Neural progenitor cell (in vitro differentiated cells): Measurements from ENCODE around the gene SFXN5. TPM values are rescaled to one million over a fixed set of nuclear protein-coding genes. Genes with fewer than 3 reads are reported as not detected.

Source experiments
- DNase-seq: peaks from one replicate; pipeline ENCODE4 v3.0.0-alpha.2; 2016; ENCODE audit warnings: low spot score
- H2AFZ ChIP-seq: fragments of 200-600 bp; sonication (generic); replicated peaks from 2 replicates; pipeline ENCODE4 v1.6.1; 2016; ENCODE audit warnings: antibody characterized with exemption
- H3F3A ChIP-seq: fragments of 200-600 bp; sonication (generic); 2 replicates; pipeline ENCODE4 v1.6.1; 2016; ENCODE audit warnings: antibody characterized with exemption, low read depth
- H3K27ac ChIP-seq: fragments of 200-600 bp; sonication (generic); 2 replicates; pipeline ENCODE4 v1.5.1; 2016; ENCODE audit warnings: mild to moderate bottlenecking
- H3K27me3 ChIP-seq: fragments of 200-600 bp; sonication (generic); 2 replicates; pipeline ENCODE4 v1.6.1; 2016; ENCODE audit warnings: mild to moderate bottlenecking, moderate library complexity
- H3K36me3 ChIP-seq: fragments of 200-600 bp; sonication (generic); 2 replicates; pipeline ENCODE4 v1.5.1; 2016
- H3K4me1 ChIP-seq: fragments of 200-600 bp; sonication (generic); 2 replicates; pipeline ENCODE4 v1.6.1; 2016; ENCODE audit warnings: mixed run types
- H3K4me2 ChIP-seq: fragments of 200-600 bp; sonication (generic); 2 replicates; pipeline ENCODE4 v1.6.1; 2016
- H3K4me3 ChIP-seq: fragments of 200-600 bp; sonication (generic); 2 replicates; pipeline ENCODE4 v1.5.1; 2016
- H3K79me2 ChIP-seq: fragments of 200-600 bp; sonication (generic); 2 replicates; pipeline ENCODE4 v1.6.1; 2016; ENCODE audit warnings: low read depth
- H3K9ac ChIP-seq: fragments of 200-600 bp; sonication (generic); 2 replicates; pipeline ENCODE4 v1.6.1; 2016
- H3K9me3 ChIP-seq: fragments of 200-600 bp; sonication (generic); 2 replicates; pipeline ENCODE4 v1.5.1; 2016; ENCODE audit warnings: low read depth
- H4K20me1 ChIP-seq: fragments of 200-600 bp; sonication (generic); 2 replicates; pipeline ENCODE4 v1.6.1; 2016; ENCODE audit warnings: low read depth
- H3K27ac Mint-ChIP-seq: 3 replicates; pipeline ENCODE4 v1.8.0; 2021; ENCODE audit warnings: mixed read lengths
- H3K27me3 Mint-ChIP-seq: 2 replicates; pipeline ENCODE4 v1.8.0; 2022; ENCODE audit warnings: low read depth, mild to moderate bottlenecking, inconsistent platforms, moderate library complexity, mixed read lengths; ENCODE audit not compliant: insufficient read depth
- H3K36me3 Mint-ChIP-seq: 3 replicates; pipeline ENCODE4 v1.8.0; 2021; ENCODE audit warnings: mixed read lengths
- H3K4me1 Mint-ChIP-seq: 3 replicates; pipeline ENCODE4 v1.8.0; 2021; ENCODE audit warnings: mixed read lengths
- H3K4me3 Mint-ChIP-seq: 3 replicates; pipeline ENCODE4 v1.8.0; 2021; ENCODE audit warnings: mild to moderate bottlenecking, moderate library complexity, mixed read lengths
- H3K9me3 Mint-ChIP-seq: 3 replicates; pipeline ENCODE4 v1.8.0; 2020; ENCODE audit warnings: mixed read lengths
- EZH2 ChIP-seq: fragments of 200-600 bp; sonication (generic); IDR thresholded peaks from 2 replicates; pipeline ENCODE4 v1.6.1; 2017; ENCODE audit warnings: antibody characterized with exemption, mild to moderate bottlenecking, moderate library complexity
- EZH2phosphoT487 ChIP-seq: fragments of 200-600 bp; sonication (generic); IDR thresholded peaks from 2 replicates; pipeline ENCODE4 v1.6.1; 2017; ENCODE audit warnings: antibody characterized with exemption
- total RNA-seq: library from RNA; depleted of rRNA; stranded (reverse); fragments of >200 nt; gene quantifications from 2 replicates; pipeline ENCODE4 v1.2.3, GENCODE V29; 2015; ENCODE audit warnings: low replicate concordance
- TF ChIP-seq, protein P1 (sequence below): fragments of 200-600 bp; sonication (generic); IDR thresholded peaks from 2 replicates; pipeline ENCODE4 v1.5.1; 2017; ENCODE audit warnings: antibody characterized with exemption, mild to moderate bottlenecking

Gene SFXN5
- total RNA-seq, 1 donor from 2014 or later, result 3.4 TPM

DNA sequence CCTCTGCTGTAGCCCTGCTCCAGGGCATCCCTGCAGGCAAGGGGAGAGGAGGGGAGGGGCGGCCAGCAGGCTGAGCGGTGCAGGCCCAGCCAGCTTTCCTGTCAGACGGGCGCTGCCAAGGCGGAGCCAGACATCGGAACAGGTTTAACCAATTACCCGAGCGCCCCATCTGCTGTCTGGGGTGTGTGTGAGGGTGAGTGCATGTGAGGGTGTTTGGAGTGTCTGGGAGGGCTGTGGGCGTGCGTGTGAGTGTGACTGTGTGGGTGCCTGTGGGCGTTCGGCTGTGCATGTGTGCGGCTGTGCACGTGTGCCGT is 134.2 kb downstream of the SFXN5 start:
- Mint-ChIP-seq H3K4me1 (peaks cover 11% of the 10 kb centered on the region), H3K9me3 (no peaks in the 10 kb centered on the region), H3K27me3 (peaks cover 11% of the 10 kb centered on the region), H3K36me3 (no peaks in the 10 kb centered on the region), H3K27ac (no peak overlapping the region), H3K4me3 (no peak overlapping the region)
- Histone ChIP-seq H4K20me1 (no peaks in the 10 kb centered on the region), H3K9me3 (no peaks in the 10 kb centered on the region), H3K27ac (no peak overlapping the region), H3K4me2 (no peak overlapping the region), H2AFZ (no peak overlapping the region), H3K4me3 (no peak overlapping the region), H3K79me2 (no peaks in the 10 kb centered on the region), H3K36me3 (no peaks in the 10 kb centered on the region), H3K9ac (no peak overlapping the region), H3F3A (no peaks in the 10 kb centered on the region), H3K4me1 (peaks cover 13% of the 10 kb centered on the region), H3K27me3 (peaks cover 35% of the 10 kb centered on the region)
- no peak for DNase-seq
- no peak for TF ChIP-seq EZH2phosphoT487
- TF ChIP-seq, protein P1, sequence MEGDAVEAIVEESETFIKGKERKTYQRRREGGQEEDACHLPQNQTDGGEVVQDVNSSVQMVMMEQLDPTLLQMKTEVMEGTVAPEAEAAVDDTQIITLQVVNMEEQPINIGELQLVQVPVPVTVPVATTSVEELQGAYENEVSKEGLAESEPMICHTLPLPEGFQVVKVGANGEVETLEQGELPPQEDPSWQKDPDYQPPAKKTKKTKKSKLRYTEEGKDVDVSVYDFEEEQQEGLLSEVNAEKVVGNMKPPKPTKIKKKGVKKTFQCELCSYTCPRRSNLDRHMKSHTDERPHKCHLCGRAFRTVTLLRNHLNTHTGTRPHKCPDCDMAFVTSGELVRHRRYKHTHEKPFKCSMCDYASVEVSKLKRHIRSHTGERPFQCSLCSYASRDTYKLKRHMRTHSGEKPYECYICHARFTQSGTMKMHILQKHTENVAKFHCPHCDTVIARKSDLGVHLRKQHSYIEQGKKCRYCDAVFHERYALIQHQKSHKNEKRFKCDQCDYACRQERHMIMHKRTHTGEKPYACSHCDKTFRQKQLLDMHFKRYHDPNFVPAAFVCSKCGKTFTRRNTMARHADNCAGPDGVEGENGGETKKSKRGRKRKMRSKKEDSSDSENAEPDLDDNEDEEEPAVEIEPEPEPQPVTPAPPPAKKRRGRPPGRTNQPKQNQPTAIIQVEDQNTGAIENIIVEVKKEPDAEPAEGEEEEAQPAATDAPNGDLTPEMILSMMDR, result no peak
- TF ChIP-seq EZH2, result no peak

DNA sequence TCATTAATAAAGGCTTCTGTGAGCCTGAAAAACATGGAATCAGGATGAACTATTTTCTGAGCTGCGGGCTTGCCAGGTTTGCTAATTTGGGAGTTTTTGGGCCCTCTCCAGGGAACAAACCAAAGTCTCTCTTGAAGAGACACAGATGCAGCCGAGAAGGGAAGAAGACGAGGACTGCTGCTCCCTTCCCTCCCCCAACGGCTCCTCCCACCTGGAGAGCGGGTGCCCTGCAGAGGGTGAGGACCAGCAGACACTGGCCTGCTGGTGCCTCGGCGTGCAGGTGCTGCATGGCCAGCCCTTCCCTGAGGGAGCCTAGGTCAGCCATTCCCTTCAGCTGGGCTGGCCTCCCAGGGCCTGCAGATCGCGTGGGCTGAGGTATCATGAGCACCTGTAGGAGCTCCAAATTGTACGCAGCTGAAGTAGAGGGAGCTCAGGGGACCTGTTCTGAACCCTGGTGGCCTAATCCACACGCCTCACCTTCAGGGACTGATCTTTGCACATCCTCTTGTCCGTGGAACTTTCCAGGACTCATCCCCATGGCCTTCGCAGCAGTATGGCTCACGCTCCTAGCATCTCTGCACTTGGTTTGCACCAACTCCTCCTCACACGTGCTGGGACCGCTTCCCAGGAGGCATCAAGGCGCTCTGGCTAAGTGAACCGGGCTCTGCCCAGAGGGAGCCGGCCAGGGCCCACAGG is 134.7 kb downstream of the SFXN5 start:
- DNase-seq, result no peak
- Mint-ChIP-seq H3K9me3 (no peaks in the 10 kb centered on the region), H3K36me3 (no peaks in the 10 kb centered on the region), H3K4me3 (no peak overlapping the region), H3K4me1 (peaks cover 11% of the 10 kb centered on the region), H3K27me3 (peaks cover 11% of the 10 kb centered on the region), H3K27ac (no peak overlapping the region)
- no peak overlapping the region for H3K9ac ChIP-seq
- H3K79me2 ChIP-seq, result no peaks in the 10 kb centered on the region
- H3K4me3 ChIP-seq, result no peak overlapping the region
- H3K27me3 ChIP-seq, result peaks cover 40% of the 10 kb centered on the region
- peaks cover 13% of the 10 kb centered on the region for H3K4me1 ChIP-seq
- no peaks in the 10 kb centered on the region for H3F3A ChIP-seq
- H3K4me2 ChIP-seq, result no peak overlapping the region
- H3K9me3 ChIP-seq, result no peaks in the 10 kb centered on the region
- TF ChIP-seq EZH2phosphoT487 (no peak), EZH2 (no peak)
- TF ChIP-seq, protein P1, result no peak
- H4K20me1 ChIP-seq, result no peaks in the 10 kb centered on the region
- H3K27ac ChIP-seq, result no peak overlapping the region
- H2AFZ ChIP-seq, result no peak overlapping the region
- H3K36me3 ChIP-seq, result no peaks in the 10 kb centered on the region

DNA sequence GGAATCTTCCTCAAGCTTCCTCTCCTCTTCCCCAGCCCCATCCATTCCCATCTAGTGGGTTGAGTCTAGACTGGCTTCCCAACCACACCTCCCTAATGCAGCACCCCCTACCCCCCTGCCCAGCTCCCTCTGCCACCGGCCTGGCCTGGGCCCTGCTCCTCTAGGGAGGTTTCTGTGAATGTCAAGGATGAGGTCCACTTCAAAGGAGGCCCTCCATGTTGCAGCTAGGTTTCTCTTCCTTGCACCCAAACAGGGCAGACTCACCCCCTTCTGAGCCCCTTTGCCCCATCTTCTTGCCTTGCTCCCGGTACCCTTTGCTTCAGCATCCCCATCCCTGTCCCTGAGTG is 135.9 kb downstream of the SFXN5 start:
- Mint-ChIP-seq H3K27me3 (peaks cover 11% of the 10 kb centered on the region), H3K27ac (no peak overlapping the region), H3K36me3 (no peaks in the 10 kb centered on the region), H3K4me1 (peaks cover 4% of the 10 kb centered on the region), H3K9me3 (no peaks in the 10 kb centered on the region), H3K4me3 (no peak overlapping the region)
- H3K4me3 ChIP-seq, result no peak overlapping the region
- H3K36me3 ChIP-seq, result no peaks in the 10 kb centered on the region
- no peak for DNase-seq
- no peak overlapping the region for H3K27ac ChIP-seq
- no peak overlapping the region for H3K4me2 ChIP-seq
- no peaks in the 10 kb centered on the region for H3K9me3 ChIP-seq
- peaks cover 6% of the 10 kb centered on the region for H3K4me1 ChIP-seq
- H4K20me1 ChIP-seq, result no peaks in the 10 kb centered on the region
- H3F3A ChIP-seq, result no peaks in the 10 kb centered on the region
- H3K27me3 ChIP-seq, result peaks cover 52% of the 10 kb centered on the region
- H3K79me2 ChIP-seq, result no peaks in the 10 kb centered on the region
- TF ChIP-seq EZH2 (no peak), EZH2phosphoT487 (no peak)
- TF ChIP-seq, protein P1, result no peak
- H3K9ac ChIP-seq, result no peak overlapping the region
- no peak overlapping the region for H2AFZ ChIP-seq
